CD4-positive, alpha-beta T cell treated with Interleukin-4 for 1 hour (primary cell): ENCODE data around the gene ACACB.

Experiments used
- DNase-seq, 2 donors: peaks; one replicate each; pipeline ENCODE4 v3.0.0-alpha.2; 2020 to 2022

The ACACB gene

GRCh38 chr12:109286652-109287051, 170.3 kb downstream of the ACACB start:
- no peak for DNase-seq

- no peak for DNase-seq
Measured at GRCh38 chr12:109287181-109287580, 170.8 kb downstream of the ACACB start.

- DNase-seq: no peak
Measured at GRCh38 chr12:109287811-109288469, 171.6 kb downstream of the ACACB start.

GRCh38 chr12:109288571-109288970, 172.2 kb downstream of the ACACB start:
- no peak for DNase-seq

- no peak for DNase-seq
Measured at GRCh38 chr12:109289004-109289403, 172.6 kb downstream of the ACACB start.

- DNase-seq: no peak
Measured at GRCh38 chr12:109289551-109289950, 173.2 kb downstream of the ACACB start.

GRCh38 chr12:109290061-109290460, 173.7 kb downstream of the ACACB start:
- no peak for DNase-seq

GRCh38 chr12:109291117-109291516, 174.7 kb downstream of the ACACB start:
- DNase-seq: no peak

GRCh38 chr12:109291521-109292341, 175.3 kb downstream of the ACACB start:
- no peak for DNase-seq

- DNase-seq: no peak
Measured at GRCh38 chr12:109292342-109292711, 175.9 kb downstream of the ACACB start.

GRCh38 chr12:109293106-109293505, 176.7 kb downstream of the ACACB start:
- DNase-seq: no peak

- DNase-seq: no peak
Measured at GRCh38 chr12:109294286-109294796, 178.0 kb downstream of the ACACB start.

GRCh38 chr12:109295764-109296425, 179.5 kb downstream of the ACACB start:
- DNase-seq: no peak

GRCh38 chr12:109296431-109296830, 180.0 kb downstream of the ACACB start:
- DNase-seq: no peak

GRCh38 chr12:109299849-109300248, 183.5 kb downstream of the ACACB start:
- DNase-seq: no peak

- no peak for DNase-seq
Measured at GRCh38 chr12:109301643-109302168, 185.3 kb downstream of the ACACB start.

- DNase-seq: no peak
Measured at GRCh38 chr12:109302358-109302757, 186.0 kb downstream of the ACACB start.

- no peak for DNase-seq
Measured at GRCh38 chr12:109302770-109303169, 186.4 kb downstream of the ACACB start.

- no peak for DNase-seq
Measured at GRCh38 chr12:109304485-109304884, 188.1 kb downstream of the ACACB start.

- DNase-seq: no peak
Measured at GRCh38 chr12:109305547-109305946, 189.2 kb downstream of the ACACB start.

- DNase-seq: no peak
Measured at GRCh38 chr12:109307051-109307450, 190.7 kb downstream of the ACACB start.

GRCh38 chr12:109308534-109309380, 192.4 kb downstream of the ACACB start, which contains the start of gene FOXN4:
Gene FOXN4 (minus strand): TSS chr12:109309284. CDS start chr12:109308321, 963 bp downstream.
- DNase-seq: no peak
